ENCODE results near the gene PNLIPRP3.

PNLIPRP3 gene

DNA sequence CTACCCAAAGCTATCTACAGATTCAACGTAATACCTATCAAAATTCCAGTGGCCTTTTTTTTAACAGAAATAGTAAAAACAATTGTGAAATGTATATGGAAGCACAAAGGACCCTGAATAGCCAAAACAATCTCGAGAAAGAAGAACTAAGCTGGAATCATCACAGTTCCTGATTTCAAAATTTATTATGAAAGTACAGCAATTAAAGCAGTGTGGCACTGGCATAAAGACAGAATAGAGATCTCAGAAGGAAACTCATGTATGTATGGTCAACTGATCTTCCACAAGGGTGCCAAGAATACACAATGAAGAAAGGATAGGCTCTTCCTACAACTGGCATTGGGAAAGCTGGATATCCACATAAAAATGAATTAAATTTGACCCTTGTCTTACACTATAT lies 23.2 kb downstream of the PNLIPRP3 start:
- DNase-seq (ENCODE audit: low spot score): no peak

DNA sequence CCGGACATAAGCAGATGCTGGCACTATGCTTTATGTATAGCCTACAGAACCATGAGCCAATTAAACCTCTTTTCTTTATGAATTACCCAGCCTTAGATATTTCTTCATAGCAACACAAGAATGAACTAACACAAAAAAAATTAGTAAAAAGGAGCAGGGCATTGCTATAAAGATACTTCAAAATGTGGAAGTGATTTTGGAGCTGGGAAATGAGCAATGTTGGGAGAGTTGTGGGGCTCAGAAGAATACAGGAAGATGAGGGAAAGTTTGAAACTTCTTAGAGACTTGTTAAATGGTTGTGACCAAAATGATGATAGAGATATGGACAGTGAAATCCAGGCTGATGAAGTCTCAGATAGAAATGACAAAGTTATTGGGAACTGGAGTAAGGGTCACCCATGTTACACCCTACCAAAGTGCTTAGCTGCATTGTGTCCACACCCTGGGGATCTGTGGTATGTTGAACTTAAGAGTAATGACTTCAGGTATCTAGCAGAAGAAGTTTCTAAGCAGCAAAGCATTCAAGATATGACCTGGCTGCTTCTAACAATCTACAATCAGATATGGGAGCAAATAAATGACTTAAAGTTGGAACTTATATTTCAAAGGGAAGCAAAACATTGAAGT lies 24.2 kb downstream of the PNLIPRP3 start:
- no peak for DNase-seq (ENCODE audit: low spot score)

DNA sequence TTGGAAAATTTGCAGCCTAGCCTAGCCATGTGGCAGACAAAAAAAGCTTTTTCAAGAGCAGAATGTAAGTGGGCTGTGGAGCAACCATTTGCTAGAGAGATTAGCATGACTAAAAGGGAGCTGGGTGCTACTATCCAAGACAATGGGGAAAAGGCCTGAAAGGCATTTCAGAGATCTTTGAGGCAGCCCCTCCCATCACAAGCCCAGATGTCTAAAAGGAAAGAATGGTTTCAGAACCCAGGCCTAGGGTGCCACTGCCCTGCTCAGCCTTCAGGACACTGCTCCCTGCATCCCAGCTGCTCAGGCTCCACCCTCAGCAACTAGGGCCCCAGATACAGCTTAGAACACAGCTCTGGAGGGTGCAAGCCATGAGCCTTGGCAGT lies 24.7 kb downstream of the PNLIPRP3 start:
- no peak for DNase-seq (ENCODE audit: low spot score)

DNA sequence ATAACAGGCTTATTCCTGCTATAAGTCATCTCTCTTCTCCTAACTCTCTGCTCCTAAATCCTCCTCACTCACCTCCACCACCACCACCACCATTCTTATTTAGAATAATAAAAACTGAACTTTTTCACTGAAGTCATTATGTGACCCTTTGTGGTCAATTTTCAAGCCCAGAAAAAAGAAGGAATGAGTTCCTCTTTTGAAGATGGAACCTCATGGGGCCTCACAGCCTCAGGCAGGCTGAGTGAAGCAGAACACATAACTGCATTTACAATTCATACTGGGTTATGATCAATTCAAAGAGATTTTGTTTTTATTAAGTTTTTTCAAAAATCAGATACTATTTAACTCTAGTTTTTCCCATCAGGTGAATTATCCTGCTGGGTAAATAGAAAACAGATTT lies 29.8 kb downstream of the PNLIPRP3 start:
- no peak for DNase-seq (ENCODE audit: low spot score)

DNA sequence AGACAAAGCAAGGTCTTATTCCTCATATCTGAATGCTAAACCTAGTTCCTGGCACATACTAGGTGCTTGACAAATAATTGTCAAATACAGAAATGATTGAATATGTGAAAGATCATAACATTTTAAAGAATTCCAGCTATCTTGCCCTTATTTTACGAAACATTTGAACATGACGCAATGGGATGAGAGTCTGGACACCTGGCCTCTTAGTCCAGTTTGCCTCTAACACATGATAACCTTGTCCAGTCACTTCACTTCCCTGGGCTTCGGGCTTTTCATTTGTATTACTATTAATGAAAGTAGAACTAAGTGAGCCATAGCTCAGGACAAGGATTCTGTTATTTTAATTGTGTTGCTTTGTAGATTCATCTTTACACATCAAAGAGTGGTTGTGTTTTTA lies 32.6 kb downstream of the PNLIPRP3 start:
- no peak for DNase-seq (ENCODE audit: low spot score)

DNA sequence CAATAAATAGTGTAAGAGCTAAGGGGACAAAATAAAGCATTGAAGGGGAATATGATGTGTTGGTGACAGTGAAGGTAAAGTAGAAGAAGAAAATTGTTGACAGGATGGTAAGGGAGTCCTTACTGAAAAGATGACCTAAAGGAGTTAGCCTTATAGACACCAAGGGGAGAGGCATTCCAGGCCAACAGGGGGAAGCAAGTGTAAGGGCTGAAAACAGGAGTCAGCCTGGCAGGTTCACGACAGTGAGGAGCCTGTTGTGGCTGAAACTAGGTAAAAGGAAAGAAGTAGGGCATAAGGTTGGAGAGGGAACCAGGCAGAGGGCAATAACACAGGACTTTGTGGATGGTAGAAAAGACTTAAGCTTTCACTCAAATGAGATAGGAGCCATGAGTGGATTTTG lies 34.0 kb downstream of the PNLIPRP3 start:
- no peak for DNase-seq (ENCODE audit: low spot score)

DNA sequence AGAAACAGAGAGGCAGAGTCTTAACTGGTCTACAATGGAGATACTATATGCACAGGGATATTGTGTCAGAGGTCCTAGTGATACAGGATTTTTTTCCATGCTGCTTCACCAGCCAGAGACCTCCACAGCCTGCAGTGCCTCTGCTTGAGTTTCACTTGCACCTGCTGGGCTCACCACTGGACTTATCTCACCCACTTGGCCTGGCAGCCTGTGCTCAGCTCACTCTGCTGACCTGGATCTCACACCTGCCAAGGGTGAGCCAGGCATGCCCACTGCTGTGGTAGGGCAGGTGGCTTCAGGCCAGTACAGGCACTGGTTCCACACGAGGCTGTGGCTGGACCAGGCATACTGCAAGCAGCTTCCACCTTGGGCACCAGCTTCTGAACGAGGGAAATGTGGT lies 36.6 kb downstream of the PNLIPRP3 start:
- DNase-seq (ENCODE audit: low spot score): no peak

- DNase-seq (ENCODE audit: low spot score): no peak
These were observed 37.9 kb downstream of the PNLIPRP3 start for GRCh38 chr10:116465546-116465945.

DNA sequence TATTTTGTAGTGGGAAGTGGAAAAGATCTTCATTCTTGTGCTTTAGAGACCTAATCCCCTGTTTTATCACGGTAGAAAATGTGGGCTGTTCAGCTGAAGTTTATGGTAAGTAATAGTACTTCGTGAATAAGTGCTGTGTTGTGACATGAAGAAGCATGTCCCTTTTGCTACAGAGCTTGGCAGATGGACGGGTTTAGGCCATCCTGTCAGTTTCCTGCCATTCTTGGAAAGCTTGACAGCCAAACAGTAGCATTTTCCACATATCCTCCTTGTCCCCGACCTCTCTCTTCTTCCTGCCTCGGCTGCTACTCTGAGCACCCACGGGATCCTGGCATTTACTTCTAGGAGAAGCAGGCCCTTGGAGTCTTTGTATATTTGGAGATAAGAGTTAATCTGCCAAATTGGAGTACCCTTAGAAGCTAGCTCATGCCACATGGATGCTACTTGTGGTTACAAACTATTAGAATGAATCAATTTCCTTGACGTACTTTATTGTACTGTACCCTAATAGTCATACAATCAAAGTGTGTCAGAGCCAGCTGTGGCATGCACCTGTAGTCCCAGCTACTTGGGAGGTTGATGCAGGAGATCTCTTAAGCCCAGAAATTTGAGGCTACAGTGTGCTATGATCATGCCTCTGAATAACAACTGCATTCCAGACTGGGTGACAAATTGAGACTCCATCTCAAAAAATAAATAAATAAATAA lies 39.2 kb downstream of the PNLIPRP3 start:
- DNase-seq (ENCODE audit: low spot score): no peak

DNA sequence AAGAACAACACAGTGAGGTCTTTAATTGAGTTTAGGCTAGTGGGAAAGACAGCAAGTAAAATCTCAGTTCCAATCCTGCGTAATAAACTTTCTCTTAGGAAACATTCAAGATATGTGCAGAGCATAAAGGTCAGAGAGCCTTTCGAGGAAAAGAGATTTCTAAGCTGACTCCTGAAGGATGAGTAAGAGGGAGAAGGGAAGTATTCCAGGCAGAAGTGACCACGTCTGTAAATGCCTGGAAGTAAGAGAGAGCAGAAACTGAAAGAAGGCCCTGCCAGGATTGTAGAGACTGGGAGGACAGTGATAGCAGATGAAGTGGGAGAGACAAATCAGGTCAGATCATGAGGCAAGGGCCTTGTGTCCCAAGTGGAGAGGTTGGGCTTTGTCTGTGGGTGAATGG lies 41.8 kb downstream of the PNLIPRP3 start:
- no peak for DNase-seq (ENCODE audit: low spot score)

DNA sequence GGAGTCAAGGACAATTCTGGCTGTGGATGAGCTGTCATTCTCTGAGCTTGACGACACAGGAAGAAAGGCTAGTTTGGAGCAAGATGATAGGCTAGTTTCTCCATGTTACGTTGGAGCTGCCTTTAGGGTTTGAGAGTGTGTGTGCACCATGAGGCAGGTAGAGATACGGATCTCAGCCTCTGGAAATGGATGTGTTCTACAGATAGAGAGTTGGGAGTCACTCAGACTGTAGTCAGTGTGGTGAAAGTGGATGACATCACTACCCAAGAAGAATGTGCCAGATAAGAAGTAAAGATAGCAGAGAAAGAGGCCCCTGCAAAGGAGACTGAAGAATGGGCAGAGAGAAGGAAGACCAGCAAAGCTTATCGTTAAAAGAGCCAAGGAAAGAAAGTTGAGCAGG lies 42.4 kb downstream of the PNLIPRP3 start:
- DNase-seq (ENCODE audit: low spot score): no peak

DNA sequence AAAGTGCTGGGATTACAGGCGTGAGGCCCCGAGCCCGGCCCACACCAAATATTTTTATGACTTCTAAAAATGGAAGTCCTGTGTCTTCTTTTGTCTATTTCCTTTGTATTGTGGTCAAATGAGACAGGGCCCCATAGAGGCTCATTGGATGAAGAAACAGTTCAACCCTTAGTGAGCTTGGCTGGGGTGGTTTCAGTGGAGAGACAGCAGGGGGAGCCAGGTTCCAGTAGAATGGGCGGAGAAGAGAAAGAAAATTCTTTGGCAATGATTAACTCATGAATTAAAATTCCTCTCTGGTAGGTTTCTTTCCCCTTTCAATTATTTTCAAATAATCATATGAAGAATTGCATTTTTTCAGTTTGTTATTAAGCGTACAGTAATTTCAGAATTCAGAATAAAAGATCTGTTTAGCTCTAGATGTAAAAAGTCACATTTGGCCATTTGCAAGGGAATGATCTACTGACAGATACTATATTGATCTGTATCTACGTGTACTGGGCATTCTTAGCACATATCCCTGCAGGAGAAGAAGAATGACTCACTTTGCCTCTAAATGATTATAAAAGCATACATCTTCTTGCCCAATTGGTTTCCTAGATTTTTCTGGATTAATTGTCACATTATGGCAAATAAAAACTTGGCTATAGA lies 43.2 kb downstream of the PNLIPRP3 start:
- DNase-seq (ENCODE audit: low spot score): peak; percentile 25

- DNase-seq (ENCODE audit: low spot score): no peak
These were observed 45.2 kb downstream of the PNLIPRP3 start for GRCh38 chr10:116472891-116473290.

DNA sequence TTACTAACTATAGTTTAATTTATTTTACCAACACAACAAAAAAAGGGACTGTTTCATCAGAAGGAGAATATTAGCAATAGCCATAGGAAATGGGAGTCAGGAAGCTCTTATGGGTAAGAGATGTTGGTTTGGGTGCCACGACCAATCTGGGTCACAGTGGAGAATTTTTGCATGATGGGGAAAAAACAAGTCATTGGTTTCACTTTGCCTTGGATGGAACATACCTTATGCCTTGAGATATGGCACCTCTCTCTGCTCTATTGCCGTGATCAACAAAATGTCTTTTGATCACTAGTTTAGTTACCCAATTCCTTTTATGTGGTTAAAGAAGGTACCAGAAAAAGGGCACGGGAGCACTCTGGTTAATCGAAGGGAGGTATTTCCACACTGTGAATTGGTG lies 48.2 kb downstream of the PNLIPRP3 start:
- DNase-seq (ENCODE audit: low spot score): no peak

DNA sequence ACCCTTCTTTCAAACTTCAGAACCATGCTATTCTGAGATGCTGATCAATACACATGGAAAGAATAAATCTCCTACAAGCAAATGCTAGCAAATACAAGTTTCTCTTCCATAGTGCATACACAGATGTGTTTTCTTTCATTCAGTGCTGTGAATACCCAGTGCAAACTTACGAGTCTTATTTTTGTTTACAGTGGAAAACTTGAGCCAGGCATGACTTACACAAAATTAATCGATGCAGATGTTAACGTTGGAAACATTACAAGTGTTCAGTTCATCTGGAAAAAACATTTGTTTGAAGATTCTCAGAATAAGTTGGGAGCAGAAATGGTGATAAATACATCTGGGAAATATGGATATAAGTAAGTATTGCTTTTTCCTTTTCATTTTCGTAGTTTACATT lies 48.8 kb downstream of the PNLIPRP3 start:
- no peak for DNase-seq (ENCODE audit: low spot score)

GRCh38 chr10:116477986-116478664 lies 50.5 kb downstream of the PNLIPRP3 start:
- DNase-seq (ENCODE audit: low spot score): no peak

GRCh38 chr10:116486770-116487448 lies 59.3 kb downstream of the PNLIPRP3 start:
- DNase-seq (ENCODE audit: low spot score): no peak

- DNase-seq (ENCODE audit: low spot score): no peak
These were observed 60.1 kb downstream of the PNLIPRP3 start for GRCh38 chr10:116487522-116488430.

DNA sequence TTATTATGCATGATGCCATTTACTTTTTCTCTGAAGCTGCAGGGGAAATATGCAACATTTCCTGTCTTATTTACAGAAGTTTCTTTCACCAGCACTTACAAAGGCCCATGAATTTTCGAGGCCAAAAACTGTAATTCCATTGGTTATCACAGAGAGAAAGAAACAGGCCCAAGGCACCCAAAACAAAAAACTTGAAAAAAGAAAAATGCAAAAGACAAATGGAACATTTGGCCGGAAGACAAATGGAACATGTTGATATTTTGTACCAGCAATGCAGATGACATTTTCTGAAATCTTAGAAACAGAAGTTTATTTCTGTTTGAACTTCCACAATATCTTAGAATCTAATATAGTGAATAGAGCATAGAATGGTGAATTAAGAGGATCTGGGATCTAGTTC lies 61.8 kb downstream of the PNLIPRP3 start:
- DNase-seq (ENCODE audit: low spot score): no peak

- DNase-seq (ENCODE audit: low spot score): peak; percentile 41
These were observed 62.5 kb downstream of the PNLIPRP3 start for GRCh38 chr10:116490028-116490662.

DNA sequence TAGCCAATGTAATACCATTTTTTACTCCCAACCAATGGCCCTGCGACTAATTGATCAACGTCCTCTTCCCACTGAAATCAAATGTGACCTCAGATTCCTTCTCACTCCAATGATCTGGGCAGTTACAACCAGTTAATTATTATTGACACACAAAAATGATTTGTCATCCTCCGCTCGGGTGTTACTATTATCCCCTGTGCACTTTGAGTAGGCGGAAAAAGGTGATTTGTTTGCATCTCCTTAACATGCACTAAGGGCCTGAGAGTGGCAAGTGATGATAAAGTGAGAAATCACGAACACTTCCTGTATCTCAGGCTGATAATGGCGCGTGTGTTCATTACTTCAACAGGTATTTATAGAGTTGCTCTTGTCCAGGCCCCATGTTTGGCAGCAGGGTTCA lies 77.1 kb downstream of the PNLIPRP3 start:
- no peak for DNase-seq (ENCODE audit: low spot score)
